K562 (cell line): ENCODE measurements around the gene PCDH12.

Source experiments
- GABPA ChIP-seq: fragments of 200-800 bp; sonication (Bioruptor generic); conservative IDR thresholded peaks from 2 replicates; pipeline ENCODE4 v1.6.1; 2016; ENCODE audit warnings: low read depth, missing genetic modification characterization, missing compliant biosample characterization
- YY1 ChIP-seq, 3 experiments: IDR thresholded peaks; 2 replicates each; pipeline ENCODE4 v1.6.1; 2011; ENCODE audit warnings: low read length in 2 of 3, mild to moderate bottlenecking in 2 of 3, moderate library complexity in 2 of 3, borderline replicate concordance in 1 of 3, control low read depth in 1 of 3, low read depth in 1 of 3; ENCODE audit not compliant: insufficient read depth in 3 of 3, insufficient replicate concordance in 2 of 3, control insufficient read depth in 1 of 3, insufficient read length in 1 of 3; ENCODE audit errors: extremely low read depth in 1 of 3
- ZNF146 ChIP-seq: IDR thresholded peaks from one replicate; pipeline ENCODE4 v1.6.1; 2018; ENCODE audit warnings: missing compliant biosample characterization; ENCODE audit not compliant: unreplicated experiment
- TF ChIP-seq, protein P1 (sequence below), 3 experiments: IDR thresholded peaks in 2 of 3; conservative IDR thresholded peaks in 1 of 3; 2 replicates each; pipeline ENCODE4 v1.5.1; 2011 to 2012; ENCODE audit warnings: low read length in 3 of 3, mild to moderate bottlenecking in 3 of 3, control low read depth in 2 of 3, improper control_type of control experiment in 1 of 3, inconsistent platforms in 1 of 3, low read depth in 1 of 3, mixed read lengths in 1 of 3, moderate library complexity in 1 of 3; ENCODE audit not compliant: insufficient read depth in 2 of 3

DNA sequence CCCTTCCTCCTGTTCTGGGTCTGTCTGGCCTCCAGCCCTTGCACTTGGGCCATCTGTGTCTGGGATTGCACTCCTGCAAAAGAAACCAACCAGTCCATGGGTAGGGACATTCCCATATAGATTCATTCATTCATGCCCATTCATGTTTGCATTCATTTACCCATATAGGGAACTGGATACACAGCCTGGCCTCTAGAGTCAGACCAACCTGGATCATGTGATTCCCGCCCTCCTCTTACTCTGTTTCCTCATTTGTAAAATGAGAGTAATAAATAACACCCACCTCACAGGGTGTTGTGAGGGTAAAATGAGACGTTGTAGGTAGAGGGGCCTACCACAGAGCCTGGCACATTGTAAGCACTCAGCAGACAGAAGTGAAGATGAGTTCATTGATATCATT, 8.5 kb downstream of the PCDH12 start:
- TF ChIP-seq, protein P1, sequence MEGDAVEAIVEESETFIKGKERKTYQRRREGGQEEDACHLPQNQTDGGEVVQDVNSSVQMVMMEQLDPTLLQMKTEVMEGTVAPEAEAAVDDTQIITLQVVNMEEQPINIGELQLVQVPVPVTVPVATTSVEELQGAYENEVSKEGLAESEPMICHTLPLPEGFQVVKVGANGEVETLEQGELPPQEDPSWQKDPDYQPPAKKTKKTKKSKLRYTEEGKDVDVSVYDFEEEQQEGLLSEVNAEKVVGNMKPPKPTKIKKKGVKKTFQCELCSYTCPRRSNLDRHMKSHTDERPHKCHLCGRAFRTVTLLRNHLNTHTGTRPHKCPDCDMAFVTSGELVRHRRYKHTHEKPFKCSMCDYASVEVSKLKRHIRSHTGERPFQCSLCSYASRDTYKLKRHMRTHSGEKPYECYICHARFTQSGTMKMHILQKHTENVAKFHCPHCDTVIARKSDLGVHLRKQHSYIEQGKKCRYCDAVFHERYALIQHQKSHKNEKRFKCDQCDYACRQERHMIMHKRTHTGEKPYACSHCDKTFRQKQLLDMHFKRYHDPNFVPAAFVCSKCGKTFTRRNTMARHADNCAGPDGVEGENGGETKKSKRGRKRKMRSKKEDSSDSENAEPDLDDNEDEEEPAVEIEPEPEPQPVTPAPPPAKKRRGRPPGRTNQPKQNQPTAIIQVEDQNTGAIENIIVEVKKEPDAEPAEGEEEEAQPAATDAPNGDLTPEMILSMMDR (IDR thresholded peaks at IDR 0.05 in 2 of 3, conservative IDR thresholded peaks at IDR 0.05 in 1 of 3; ENCODE audit: insufficient read depth in 2 of 3, low read depth in 1 of 3, low read length in 3 of 3): no peak
- TF ChIP-seq YY1 (IDR thresholded peaks at IDR 0.05; ENCODE audit: borderline replicate concordance in 1 of 3, control insufficient read depth in 1 of 3, extremely low read depth in 1 of 3, insufficient read depth in 3 of 3, insufficient read length in 1 of 3, insufficient replicate concordance in 2 of 3, low read depth in 1 of 3, low read length in 2 of 3) (no peak), ZNF146 (no peak), GABPA (tag) (no peak)
